ENCODE data around the gene TMEM120A. TPM values are rescaled to one million over a fixed set of nuclear protein-coding genes. Genes with fewer than 3 reads are reported as not detected.

The TMEM120A gene
- total and polyA plus RNA-seq, 5 experiments from 2014 or later: 12.2 to 31.4 (median 15.6) TPM

- Mint-ChIP-seq H3K36me3 (peaks cover 0 to 62% (median 7%) of the 10 kb centered on the region in 3 donors), H3K9me3 (no peaks in the 10 kb centered on the region), H3K4me3 (no peak overlapping the region), H3K27me3 (no peaks in the 10 kb centered on the region), H3K4me1 (peaks cover 0 to 4% (median under 1%) of the 10 kb centered on the region in 4 donors), H3K27ac (no peak overlapping the region)
- POLR2A ChIA-PET: interaction anchor here (0.7 kb wide), 1 partner anchor 76 kb away, joined by 4 read pairs; no protein-coding TSS in a partner anchor
- no peak for ATAC-seq
- DNase-seq: no peak
Measured at GRCh38 chr7:75961218-75961617, 33.2 kb downstream of the TMEM120A start.

- Mint-ChIP-seq H3K36me3 (peaks cover 0 to 66% (median 14%) of the 10 kb centered on the region in 3 donors), H3K27me3 (no peaks in the 10 kb centered on the region), H3K27ac (no peak overlapping the region), H3K4me3 (no peak overlapping the region), H3K9me3 (no peaks in the 10 kb centered on the region), H3K4me1 (peaks cover 0 to 4% (median 0%) of the 10 kb centered on the region in 4 donors)
- ATAC-seq (no peak), DNase-seq (no peak)
- POLR2A ChIA-PET: interaction anchor here (0.7 kb wide), 1 partner anchor 75 kb away, joined by 4 read pairs; no protein-coding TSS in a partner anchor
Measured at GRCh38 chr7:75960372-75960771, 34.0 kb downstream of the TMEM120A start.

GRCh38 chr7:75958802-75959543, 35.4 kb downstream of the TMEM120A start:
- Mint-ChIP-seq H3K9me3 (no peaks in the 10 kb centered on the region), H3K4me3 (no peak overlapping the region), H3K36me3 (peaks cover 0 to 73% (median 19%) of the 10 kb centered on the region in 3 donors), H3K4me1 (peaks cover 0 to 6% (median 2%) of the 10 kb centered on the region in 4 donors), H3K27ac (no peak overlapping the region), H3K27me3 (no peaks in the 10 kb centered on the region)
- ATAC-seq (no peak), DNase-seq (no peak)
- POLR2A ChIA-PET: no interaction called here

- Mint-ChIP-seq H3K27me3 (no peaks in the 10 kb centered on the region), H3K4me1 (peaks cover 0 to 4% (median 2%) of the 10 kb centered on the region in 4 donors), H3K27ac (no peak overlapping the region), H3K9me3 (no peaks in the 10 kb centered on the region), H3K4me3 (no peak overlapping the region), H3K36me3 (peaks cover 0 to 65% (median 21%) of the 10 kb centered on the region in 3 donors)
- DNase-seq (no peak), ATAC-seq (no peak)
- POLR2A ChIA-PET: no interaction called here
Measured at GRCh38 chr7:75957021-75957736, 37.2 kb downstream of the TMEM120A start.

GRCh38 chr7:75955331-75955955, 39.0 kb downstream of the TMEM120A start:
- Mint-ChIP-seq H3K36me3 (peaks cover 0 to 57% (median 21%) of the 10 kb centered on the region in 3 donors), H3K27me3 (no peaks in the 10 kb centered on the region), H3K4me1 (peaks cover 0 to 4% (median 2%) of the 10 kb centered on the region in 4 donors), H3K4me3 (no peak overlapping the region), H3K9me3 (no peaks in the 10 kb centered on the region), H3K27ac (no peak overlapping the region)
- POLR2A ChIA-PET: no interaction called here
- DNase-seq: no peak
- no peak for ATAC-seq

- no peaks in the 10 kb centered on the region for H3K9me3 Mint-ChIP-seq
- H3K27ac Mint-ChIP-seq: peak overlapping the region in 3 of 10 donors; percentile 49 to 59 (median 52)
- ATAC-seq (no peak), DNase-seq (no peak)
- H3K4me1 Mint-ChIP-seq: peaks cover 3 to 8% (median 4%) of the 10 kb centered on the region in 4 donors
- POLR2A ChIA-PET: interaction anchor here (0.6 kb wide), 1 partner anchor 11 kb away, joined by 6 read pairs; no protein-coding TSS in a partner anchor
- no peak overlapping the region for H3K4me3 Mint-ChIP-seq
- peaks cover 0 to 47% (median 21%) of the 10 kb centered on the region in 3 donors for H3K36me3 Mint-ChIP-seq
- H3K27me3 Mint-ChIP-seq: no peaks in the 10 kb centered on the region
Measured at GRCh38 chr7:75953931-75954330, 40.5 kb downstream of the TMEM120A start.

- DNase-seq (no peak), ATAC-seq (no peak)
- no peak overlapping the region for H3K4me3 Mint-ChIP-seq
- no peaks in the 10 kb centered on the region for H3K9me3 Mint-ChIP-seq
- H3K27ac Mint-ChIP-seq: peak overlapping the region in 2 of 10 donors; percentile 21 to 44
- no peaks in the 10 kb centered on the region for H3K27me3 Mint-ChIP-seq
- peaks cover 6 to 8% (median 8%) of the 10 kb centered on the region in 4 donors for H3K4me1 Mint-ChIP-seq
- POLR2A ChIA-PET: no interaction called here
- peaks cover 0 to 43% (median 21%) of the 10 kb centered on the region in 3 donors for H3K36me3 Mint-ChIP-seq
Measured at GRCh38 chr7:75953431-75953830, 41.0 kb downstream of the TMEM120A start.

GRCh38 chr7:75951506-75951905, 42.9 kb downstream of the TMEM120A start:
- DNase-seq (no peak), ATAC-seq (no peak)
- POLR2A ChIA-PET: no interaction called here
- no peak overlapping the region for H3K4me3 Mint-ChIP-seq
- H3K36me3 Mint-ChIP-seq: peaks cover 0 to 32% (median 17%) of the 10 kb centered on the region in 3 donors
- no peak overlapping the region for H3K27ac Mint-ChIP-seq
- no peaks in the 10 kb centered on the region for H3K9me3 Mint-ChIP-seq
- no peaks in the 10 kb centered on the region for H3K27me3 Mint-ChIP-seq
- peaks cover 8 to 18% (median 13%) of the 10 kb centered on the region in 4 donors for H3K4me1 Mint-ChIP-seq

GRCh38 chr7:75950111-75950681, 44.2 kb downstream of the TMEM120A start:
- Mint-ChIP-seq H3K4me3 (no peak overlapping the region), H3K27me3 (no peaks in the 10 kb centered on the region), H3K36me3 (peaks cover 0 to 19% (median 5%) of the 10 kb centered on the region in 3 donors), H3K27ac (no peak overlapping the region), H3K9me3 (no peaks in the 10 kb centered on the region), H3K4me1 (peaks cover 10 to 29% (median 20%) of the 10 kb centered on the region in 4 donors)
- POLR2A ChIA-PET: interaction anchor here (0.5 kb wide), 1 partner anchor 128 kb away, joined by 4 read pairs; no protein-coding TSS in a partner anchor
- ATAC-seq: no peak
- no peak for DNase-seq

GRCh38 chr7:75948179-75948578, 46.2 kb downstream of the TMEM120A start:
- Mint-ChIP-seq H3K27ac (peak overlapping the region in 2 of 10 donors; percentile 57 to 79), H3K4me1 (peaks cover 10 to 38% (median 22%) of the 10 kb centered on the region in 4 donors), H3K27me3 (no peaks in the 10 kb centered on the region), H3K9me3 (no peaks in the 10 kb centered on the region), H3K4me3 (no peak overlapping the region), H3K36me3 (peaks cover 0 to 10% (median 3%) of the 10 kb centered on the region in 3 donors)
- POLR2A ChIA-PET: no interaction called here
- ATAC-seq: no peak
- DNase-seq: no peak

GRCh38 chr7:75946207-75946855, 48.1 kb downstream of the TMEM120A start:
- peaks cover 10 to 38% (median 22%) of the 10 kb centered on the region in 4 donors for H3K4me1 Mint-ChIP-seq
- POLR2A ChIA-PET: interaction anchor here (0.6 to 1.4 kb wide), 2 partner anchors 29 to 31 kb away, joined by 3 to 5 read pairs; no protein-coding TSS in a partner anchor
- DNase-seq (peak in 6 of 10 donors; percentile 4 to 44 (median 8)), ATAC-seq (peak; percentile 74 to 91)
- H3K27me3 Mint-ChIP-seq: no peaks in the 10 kb centered on the region
- peak overlapping the region in 1 of 10 donors; percentile 22 for H3K4me3 Mint-ChIP-seq
- H3K9me3 Mint-ChIP-seq: no peaks in the 10 kb centered on the region
- H3K27ac Mint-ChIP-seq: peak overlapping the region in 5 of 10 donors; percentile 11 to 58 (median 36)
- H3K36me3 Mint-ChIP-seq: peaks cover 0 to 10% (median 3%) of the 10 kb centered on the region in 3 donors

Measured in naive thymus-derived CD8-positive, alpha-beta T cell (primary cell).